Central memory CD8-positive, alpha-beta T cell (primary cell): ENCODE results near the gene PLEKHA1.

ENCODE experiments used
- ATAC-seq: fragments of 150-1000 bp; cut with Tn5 transposase; replicated peaks from 2 replicates; pipeline ENCODE4 v1.10.0; 2022; ENCODE audit warnings: mild to moderate bottlenecking, moderate FRiP score, moderate number of reproducible peaks; ENCODE audit not compliant: poor library complexity, severe bottlenecking; ENCODE audit errors: extremely low read depth
- DNase-seq, 2 donors: peaks; one replicate each; pipeline ENCODE4 v3.0.0; 2021; ENCODE audit warnings: low spot score in 2 of 2
- H3K27ac Mint-ChIP-seq: one replicate; pipeline ENCODE4 v1.8.0; 2022; ENCODE audit warnings: low read depth, mild to moderate bottlenecking, moderate library complexity, mixed read lengths
- H3K27me3 Mint-ChIP-seq: one replicate; pipeline ENCODE4 v1.8.0; 2022; ENCODE audit warnings: mixed read lengths
- H3K36me3 Mint-ChIP-seq: one replicate; pipeline ENCODE4 v1.8.0; 2022; ENCODE audit warnings: mild to moderate bottlenecking, moderate library complexity, mixed read lengths; ENCODE audit not compliant: insufficient read depth
- H3K4me1 Mint-ChIP-seq: one replicate; pipeline ENCODE4 v1.8.0; 2022; ENCODE audit warnings: mixed read lengths
- H3K4me3 Mint-ChIP-seq: one replicate; pipeline ENCODE4 v1.8.0; 2022; ENCODE audit warnings: mild to moderate bottlenecking, moderate library complexity, mixed read lengths
- H3K9me3 Mint-ChIP-seq: one replicate; pipeline ENCODE4 v1.8.0; 2022; ENCODE audit warnings: mixed read lengths

The PLEKHA1 gene

DNA sequence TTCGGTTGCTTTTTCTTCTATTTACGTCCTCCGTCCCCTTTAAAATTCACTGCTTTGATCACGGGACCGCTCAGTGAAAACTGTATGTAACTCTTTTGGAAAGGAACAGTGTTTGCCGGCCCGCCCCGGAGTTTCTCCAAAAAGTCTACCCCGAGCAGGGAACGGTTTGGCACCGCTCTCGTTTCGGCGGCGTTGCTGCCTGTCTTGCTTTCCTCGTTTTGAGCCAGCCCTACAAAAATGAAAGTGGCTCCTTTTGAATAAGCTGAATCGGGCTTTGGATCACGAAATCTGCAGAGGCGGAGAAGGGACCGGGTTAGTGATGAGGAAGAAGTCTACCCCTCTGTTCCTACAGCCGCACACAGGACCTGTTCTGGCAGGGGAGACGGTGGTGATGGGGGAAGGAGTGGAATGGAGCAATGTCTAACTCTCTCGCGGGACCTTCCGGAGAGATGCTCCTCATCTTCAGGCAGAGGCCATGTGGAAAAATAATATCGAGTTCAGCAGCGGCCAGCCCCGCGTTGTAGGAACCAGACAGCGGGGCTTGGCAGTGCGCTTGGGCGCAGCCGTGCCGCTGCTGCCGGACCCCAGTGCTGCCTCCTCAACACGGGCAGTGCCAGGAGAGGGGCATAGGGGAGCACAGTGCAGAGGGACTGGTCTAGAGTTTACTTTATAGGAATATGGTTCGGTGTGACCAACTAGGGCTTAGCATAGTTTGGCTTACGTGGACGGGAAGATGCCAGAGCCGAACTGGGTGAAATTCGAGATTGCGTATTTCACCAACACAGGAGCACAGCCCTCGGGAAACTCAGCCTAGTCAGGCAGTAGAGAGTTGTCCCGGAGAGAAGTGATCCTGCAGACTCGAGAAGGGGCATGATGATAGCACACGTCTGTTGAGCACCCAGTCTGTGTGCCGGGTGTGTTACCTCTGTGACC lies 88.3 kb downstream of the PLEKHA1 start:
- DNase-seq, result no peak
- H3K9me3 Mint-ChIP-seq, result no peaks in the 10 kb centered on the region
- peaks cover 76% of the 10 kb centered on the region for H3K27me3 Mint-ChIP-seq
- H3K4me1 Mint-ChIP-seq, result peaks cover 13% of the 10 kb centered on the region
- no peaks in the 10 kb centered on the region for H3K36me3 Mint-ChIP-seq
- no peak overlapping the region for H3K27ac Mint-ChIP-seq
- ATAC-seq, result no peak
- peak overlapping the region; percentile 79 for H3K4me3 Mint-ChIP-seq

DNA sequence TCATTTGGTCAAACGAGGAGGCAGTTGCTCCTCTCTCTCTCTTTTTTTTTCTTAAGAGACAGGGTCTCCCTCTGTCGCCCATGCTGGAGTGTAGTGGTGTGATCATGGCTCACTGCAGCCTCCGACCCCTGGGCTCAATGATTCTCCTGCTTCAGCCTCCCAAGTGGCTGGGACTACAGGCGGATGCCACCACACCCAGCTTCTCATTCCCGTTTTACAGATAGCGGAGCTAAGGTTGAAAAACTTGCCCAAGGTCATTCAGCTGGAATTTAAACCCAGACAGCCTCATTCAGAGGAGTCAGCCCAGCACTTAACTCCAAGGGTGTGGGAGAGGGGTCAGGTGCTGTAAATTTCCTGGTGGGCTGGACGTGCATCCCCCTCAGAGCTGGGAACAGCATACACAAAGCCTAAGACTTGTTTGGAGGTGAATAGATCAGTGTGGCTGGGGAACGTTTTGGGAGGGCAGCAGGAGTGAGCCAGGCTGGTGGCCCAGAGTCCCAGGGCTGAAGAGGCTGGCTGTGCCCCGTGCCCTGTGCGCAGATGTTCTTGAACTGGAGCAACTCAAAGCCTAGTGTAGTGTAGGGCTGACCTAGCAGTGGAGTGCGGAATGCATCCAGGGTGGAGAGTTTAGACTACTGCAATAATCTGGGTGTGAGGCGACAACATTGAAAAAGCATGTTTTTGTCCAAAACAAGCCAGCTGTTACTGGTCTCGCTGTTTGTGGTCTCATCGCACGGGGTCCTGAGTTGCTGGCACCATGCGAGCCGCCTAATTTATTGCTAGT lies 89.2 kb downstream of the PLEKHA1 start:
- no peaks in the 10 kb centered on the region for H3K36me3 Mint-ChIP-seq
- H3K4me3 Mint-ChIP-seq, result peak overlapping the region; percentile 79
- no peak for ATAC-seq
- no peak overlapping the region for H3K27ac Mint-ChIP-seq
- H3K27me3 Mint-ChIP-seq, result peaks cover 76% of the 10 kb centered on the region
- no peak for DNase-seq
- no peaks in the 10 kb centered on the region for H3K9me3 Mint-ChIP-seq
- peaks cover 13% of the 10 kb centered on the region for H3K4me1 Mint-ChIP-seq

DNA sequence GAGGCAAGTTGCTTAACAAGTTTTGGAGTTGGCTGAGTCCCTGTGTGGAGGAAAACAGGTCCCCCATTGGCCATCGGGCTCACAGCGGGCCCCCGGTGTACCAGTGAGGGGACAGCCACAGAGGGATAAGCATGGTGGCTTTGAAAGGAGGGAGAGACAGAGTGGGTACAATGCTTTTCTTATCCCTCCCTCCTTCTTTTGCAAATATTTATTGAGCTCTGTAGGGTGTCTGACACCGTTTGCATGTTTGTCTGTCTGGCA lies 89.7 kb downstream of the PLEKHA1 start:
- Mint-ChIP-seq H3K4me3 (no peak overlapping the region), H3K27ac (no peak overlapping the region), H3K9me3 (no peaks in the 10 kb centered on the region), H3K4me1 (peaks cover 12% of the 10 kb centered on the region), H3K27me3 (peaks cover 76% of the 10 kb centered on the region), H3K36me3 (no peaks in the 10 kb centered on the region)
- ATAC-seq (no peak), DNase-seq (no peak)

DNA sequence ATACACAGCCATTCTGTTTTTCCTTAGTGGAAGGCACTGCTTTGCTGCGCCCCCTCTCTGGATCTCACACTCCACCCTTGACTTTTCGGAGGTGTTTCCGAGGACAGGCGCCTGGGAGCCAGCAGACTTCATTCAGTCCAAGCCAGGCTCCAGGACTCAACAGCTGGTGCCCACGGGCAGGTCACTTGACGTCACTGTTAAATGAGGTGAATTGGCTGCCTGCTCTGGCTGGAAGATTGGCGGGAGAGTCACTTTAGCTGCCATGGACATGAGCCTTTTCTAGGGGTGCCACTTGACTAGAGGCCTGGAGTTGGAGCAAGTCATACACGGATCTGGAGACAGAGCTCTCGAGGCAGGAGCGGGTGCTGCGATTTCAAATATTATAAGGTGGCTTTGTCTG lies 90.1 kb downstream of the PLEKHA1 start:
- Mint-ChIP-seq H3K9me3 (no peaks in the 10 kb centered on the region), H3K27ac (no peak overlapping the region), H3K4me3 (no peak overlapping the region), H3K27me3 (peaks cover 76% of the 10 kb centered on the region), H3K36me3 (no peaks in the 10 kb centered on the region), H3K4me1 (peaks cover 9% of the 10 kb centered on the region)
- no peak for DNase-seq
- no peak for ATAC-seq

DNA sequence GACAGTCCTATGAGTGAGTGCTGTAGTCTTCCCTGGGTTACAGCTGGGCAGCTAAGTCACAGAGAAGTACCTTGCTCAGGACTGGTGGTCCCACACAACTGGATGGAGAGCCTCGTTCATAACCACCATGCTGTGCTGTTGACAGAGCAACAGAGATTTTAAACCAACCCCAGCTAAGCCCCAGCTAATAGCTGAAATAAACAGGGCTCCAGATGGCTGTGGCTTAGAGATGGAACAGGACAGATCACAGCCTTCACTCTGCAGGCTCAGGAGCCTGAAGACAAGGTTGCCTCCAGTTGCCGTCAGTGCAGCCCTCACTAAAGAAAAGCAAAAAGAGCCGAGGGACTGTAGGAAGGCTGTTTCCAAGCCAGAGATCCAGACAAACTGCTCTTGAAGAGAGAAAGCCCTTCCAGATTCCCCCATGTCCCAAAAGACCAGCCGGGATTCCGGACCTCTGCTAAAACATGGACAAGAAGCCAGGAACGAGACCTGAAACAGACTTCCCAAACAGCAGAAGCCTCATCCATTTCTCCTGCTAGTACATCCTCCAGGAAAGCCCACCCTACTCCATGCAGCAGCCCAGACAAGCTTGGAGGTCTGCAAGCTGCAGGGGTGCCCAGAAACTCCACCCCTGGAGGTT lies 91.0 kb downstream of the PLEKHA1 start:
- ATAC-seq (no peak), DNase-seq (no peak)
- H3K27ac Mint-ChIP-seq, result no peak overlapping the region
- H3K27me3 Mint-ChIP-seq, result peaks cover 75% of the 10 kb centered on the region
- no peaks in the 10 kb centered on the region for H3K9me3 Mint-ChIP-seq
- no peak overlapping the region for H3K4me3 Mint-ChIP-seq
- peaks cover 9% of the 10 kb centered on the region for H3K4me1 Mint-ChIP-seq
- H3K36me3 Mint-ChIP-seq, result no peaks in the 10 kb centered on the region

DNA sequence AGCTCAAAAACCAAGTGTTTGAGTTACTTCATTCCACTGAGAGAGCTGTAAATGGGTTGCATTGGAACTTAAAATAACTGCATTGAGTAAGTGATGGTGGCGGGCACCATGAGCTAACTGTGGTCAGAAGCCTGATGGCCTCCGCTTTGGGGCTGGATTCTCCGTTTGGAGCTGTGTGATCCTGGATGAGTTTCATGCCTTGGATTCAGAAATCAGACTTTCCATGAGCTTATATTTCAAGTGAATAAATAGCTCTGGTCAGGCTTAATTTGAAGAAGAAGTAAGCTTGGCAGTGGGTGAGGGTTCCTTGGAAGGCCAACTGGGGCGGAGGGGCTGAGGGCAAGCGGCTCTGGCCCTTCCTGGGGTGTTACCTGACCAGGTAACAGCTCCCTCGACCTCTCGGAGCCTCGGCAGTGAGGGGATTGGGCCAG lies 92.5 kb downstream of the PLEKHA1 start:
- H3K4me3 Mint-ChIP-seq, result no peak overlapping the region
- H3K36me3 Mint-ChIP-seq, result no peaks in the 10 kb centered on the region
- H3K27me3 Mint-ChIP-seq, result peaks cover 86% of the 10 kb centered on the region
- H3K27ac Mint-ChIP-seq, result no peak overlapping the region
- no peaks in the 10 kb centered on the region for H3K9me3 Mint-ChIP-seq
- H3K4me1 Mint-ChIP-seq, result peaks cover 9% of the 10 kb centered on the region
- ATAC-seq, result no peak
- no peak for DNase-seq

DNA sequence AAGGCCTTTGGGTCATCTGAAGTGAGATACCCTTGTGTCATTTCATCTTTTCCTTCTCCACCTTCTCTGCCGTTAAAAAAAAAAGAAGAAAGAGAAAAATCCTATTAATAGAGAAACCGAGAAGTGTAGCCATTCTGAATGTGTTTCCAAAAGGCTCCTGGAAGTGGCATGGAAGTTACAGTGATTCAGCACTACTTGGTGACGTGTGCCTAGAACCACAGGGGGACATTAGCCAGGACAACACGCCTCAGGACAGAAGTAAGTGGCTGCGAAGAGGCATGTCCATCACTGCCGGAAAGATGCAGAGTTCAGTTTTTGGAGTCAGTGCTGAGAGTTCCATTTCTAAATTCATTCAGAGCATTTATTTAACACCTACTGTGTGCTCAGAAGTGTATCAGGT lies 93.2 kb downstream of the PLEKHA1 start:
- no peaks in the 10 kb centered on the region for H3K9me3 Mint-ChIP-seq
- H3K36me3 Mint-ChIP-seq, result no peaks in the 10 kb centered on the region
- H3K4me1 Mint-ChIP-seq, result peaks cover 5% of the 10 kb centered on the region
- no peak overlapping the region for H3K4me3 Mint-ChIP-seq
- no peak overlapping the region for H3K27ac Mint-ChIP-seq
- peaks cover 81% of the 10 kb centered on the region for H3K27me3 Mint-ChIP-seq
- DNase-seq, result no peak
- no peak for ATAC-seq

DNA sequence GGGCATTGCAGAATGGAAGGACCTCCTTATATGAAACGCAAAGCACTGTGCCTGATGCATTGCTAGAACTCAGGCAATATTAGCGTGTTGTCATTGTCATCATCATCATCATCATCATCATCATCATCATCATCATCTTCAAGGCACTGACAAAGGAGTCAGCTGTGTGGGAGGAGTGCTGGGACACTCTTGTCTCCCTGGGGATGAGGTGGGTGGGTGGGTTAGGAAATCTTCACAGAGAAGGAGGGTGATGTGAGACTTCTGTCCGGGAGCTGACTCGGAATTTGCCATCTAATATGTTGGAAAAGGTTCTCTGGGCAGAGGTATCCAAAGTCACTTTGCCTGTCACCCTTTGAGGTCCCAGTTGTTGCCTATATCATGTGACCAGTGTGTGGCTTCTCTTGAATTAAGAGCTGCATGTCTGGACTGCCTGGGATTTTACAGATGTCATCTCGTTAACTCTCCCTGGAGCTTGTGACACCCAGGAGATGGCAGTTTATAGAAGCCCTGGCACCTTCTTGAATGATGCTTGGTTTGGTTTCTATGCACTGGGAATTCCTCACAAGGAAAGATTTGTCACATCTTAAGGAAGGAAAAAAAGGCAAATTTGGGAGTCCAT lies 93.9 kb downstream of the PLEKHA1 start:
- no peak overlapping the region for H3K4me3 Mint-ChIP-seq
- H3K36me3 Mint-ChIP-seq, result no peaks in the 10 kb centered on the region
- no peak for DNase-seq
- no peaks in the 10 kb centered on the region for H3K4me1 Mint-ChIP-seq
- ATAC-seq, result no peak
- H3K27ac Mint-ChIP-seq, result no peak overlapping the region
- H3K27me3 Mint-ChIP-seq, result peaks cover 74% of the 10 kb centered on the region
- no peaks in the 10 kb centered on the region for H3K9me3 Mint-ChIP-seq

DNA sequence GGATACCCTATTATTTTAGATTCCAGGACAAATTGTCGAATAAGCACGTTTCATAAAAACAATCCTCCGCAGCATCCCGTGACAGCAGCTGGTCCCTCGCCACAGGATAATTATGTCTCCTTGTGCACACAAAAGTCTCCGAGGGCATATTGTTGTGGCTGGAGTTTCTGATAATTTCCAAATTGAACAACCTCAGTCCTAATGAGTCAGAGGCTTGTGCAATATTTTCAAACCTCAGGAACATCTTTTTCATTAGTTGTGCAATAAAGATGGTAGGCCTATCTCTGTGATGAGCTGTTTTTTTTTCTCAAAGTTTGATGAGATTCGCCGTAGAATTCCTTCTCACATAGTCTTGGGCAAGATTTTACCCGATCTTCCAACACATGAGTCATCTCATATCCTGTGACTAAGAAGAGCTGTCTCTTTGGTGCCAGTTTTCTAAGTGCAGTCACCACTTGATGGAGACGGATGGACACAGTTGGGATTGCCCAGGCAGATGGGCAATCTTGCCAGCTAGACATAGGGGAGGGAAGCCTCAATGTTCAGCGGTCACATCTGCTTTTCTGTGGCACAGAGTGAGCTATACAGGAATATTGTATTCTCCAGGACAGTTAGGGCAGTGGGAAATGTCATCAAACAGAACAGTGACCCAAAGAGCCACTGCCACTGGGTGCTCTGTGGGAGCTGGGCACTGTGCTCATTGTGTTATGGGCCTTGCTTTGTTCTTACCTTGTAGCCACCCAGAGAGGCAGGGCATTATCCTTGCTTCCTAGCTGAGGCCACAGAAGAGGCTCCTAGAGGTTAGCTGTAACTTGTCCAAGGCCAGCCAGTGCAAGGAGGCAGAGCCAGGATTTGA lies 94.6 kb downstream of the PLEKHA1 start:
- peaks cover 71% of the 10 kb centered on the region for H3K27me3 Mint-ChIP-seq
- ATAC-seq (no peak), DNase-seq (no peak)
- H3K4me3 Mint-ChIP-seq, result no peak overlapping the region
- H3K9me3 Mint-ChIP-seq, result no peaks in the 10 kb centered on the region
- no peaks in the 10 kb centered on the region for H3K36me3 Mint-ChIP-seq
- no peak overlapping the region for H3K27ac Mint-ChIP-seq
- peaks cover 1% of the 10 kb centered on the region for H3K4me1 Mint-ChIP-seq

DNA sequence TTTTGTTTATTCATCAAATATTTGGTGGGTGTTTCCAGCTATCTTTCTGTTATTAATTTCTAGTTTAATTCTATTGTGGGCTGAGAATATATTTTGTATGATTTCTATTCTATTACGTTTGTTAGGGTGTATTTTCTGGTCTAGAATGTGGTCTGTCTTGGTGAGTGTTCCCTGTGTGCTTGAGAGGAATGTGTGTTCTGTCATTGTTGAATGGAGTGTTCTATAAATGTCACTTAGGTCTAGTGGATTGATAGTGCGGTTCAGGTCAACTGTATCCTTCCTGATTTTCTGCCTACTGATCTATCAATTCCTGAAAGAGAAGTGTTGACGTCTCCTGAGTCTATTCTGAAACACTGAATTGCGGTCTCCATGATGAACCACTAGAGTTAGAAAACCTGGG lies 95.3 kb downstream of the PLEKHA1 start:
- no peak for DNase-seq
- Mint-ChIP-seq H3K27ac (no peak overlapping the region), H3K36me3 (no peaks in the 10 kb centered on the region), H3K4me1 (peaks cover 6% of the 10 kb centered on the region), H3K4me3 (no peak overlapping the region), H3K27me3 (peaks cover 70% of the 10 kb centered on the region), H3K9me3 (no peaks in the 10 kb centered on the region)
- ATAC-seq, result no peak

DNA sequence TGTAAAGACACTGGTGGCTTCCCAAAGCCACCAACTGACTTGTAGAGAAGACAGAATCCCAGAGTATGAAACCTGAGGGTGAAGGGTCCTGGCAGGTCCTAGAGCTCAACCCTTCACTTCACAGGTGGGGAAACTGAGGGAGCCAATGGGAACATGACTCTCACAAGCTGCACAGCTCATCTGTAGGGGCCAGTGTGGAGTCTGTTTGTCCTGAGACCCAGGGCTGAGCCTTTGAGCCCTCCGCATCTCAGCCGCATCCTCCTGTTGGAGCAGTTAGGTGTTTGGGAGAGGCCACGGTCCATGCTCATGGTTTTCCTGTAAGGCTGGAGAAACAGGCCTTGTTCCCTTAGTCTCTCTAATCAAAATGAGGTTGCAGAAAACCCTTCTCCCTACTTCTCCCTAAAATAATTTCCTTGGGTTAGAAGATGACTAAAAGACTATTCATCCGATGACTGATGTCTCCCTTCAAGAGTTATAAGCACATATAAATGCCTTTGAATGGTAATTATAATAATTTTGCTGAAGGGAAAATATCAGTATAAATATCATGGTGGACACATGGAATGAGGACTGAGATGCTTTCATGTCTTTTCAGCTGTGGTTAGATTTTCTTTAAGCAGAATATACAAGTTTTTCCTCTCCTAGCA lies 97.1 kb downstream of the PLEKHA1 start:
- DNase-seq (no peak), ATAC-seq (no peak)
- Mint-ChIP-seq H3K9me3 (no peaks in the 10 kb centered on the region), H3K4me1 (peaks cover 6% of the 10 kb centered on the region), H3K27ac (no peak overlapping the region), H3K4me3 (no peak overlapping the region), H3K36me3 (no peaks in the 10 kb centered on the region), H3K27me3 (peaks cover 68% of the 10 kb centered on the region)
